DND-41 (cell line): ENCODE measurements around the gene GINS2.

Source experiments
- EZH2 ChIP-seq: IDR thresholded peaks from 3 replicates; pipeline ENCODE4 v1.6.1; 2012; ENCODE audit warnings: borderline replicate concordance, low read depth, mild to moderate bottlenecking, moderate library complexity, low read length, inconsistent platforms; ENCODE audit not compliant: severe bottlenecking
- TF ChIP-seq, protein P1 (sequence below): IDR thresholded peaks from 2 replicates; pipeline ENCODE4 v1.5.1; 2012; ENCODE audit warnings: borderline replicate concordance, low read length, moderate library complexity, mild to moderate bottlenecking; ENCODE audit not compliant: poor library complexity, severe bottlenecking; ENCODE audit errors: extremely low read depth

GRCh38 chr16:85631230-85631629, 57.5 kb downstream of the GINS2 start:
- TF ChIP-seq, protein P1, sequence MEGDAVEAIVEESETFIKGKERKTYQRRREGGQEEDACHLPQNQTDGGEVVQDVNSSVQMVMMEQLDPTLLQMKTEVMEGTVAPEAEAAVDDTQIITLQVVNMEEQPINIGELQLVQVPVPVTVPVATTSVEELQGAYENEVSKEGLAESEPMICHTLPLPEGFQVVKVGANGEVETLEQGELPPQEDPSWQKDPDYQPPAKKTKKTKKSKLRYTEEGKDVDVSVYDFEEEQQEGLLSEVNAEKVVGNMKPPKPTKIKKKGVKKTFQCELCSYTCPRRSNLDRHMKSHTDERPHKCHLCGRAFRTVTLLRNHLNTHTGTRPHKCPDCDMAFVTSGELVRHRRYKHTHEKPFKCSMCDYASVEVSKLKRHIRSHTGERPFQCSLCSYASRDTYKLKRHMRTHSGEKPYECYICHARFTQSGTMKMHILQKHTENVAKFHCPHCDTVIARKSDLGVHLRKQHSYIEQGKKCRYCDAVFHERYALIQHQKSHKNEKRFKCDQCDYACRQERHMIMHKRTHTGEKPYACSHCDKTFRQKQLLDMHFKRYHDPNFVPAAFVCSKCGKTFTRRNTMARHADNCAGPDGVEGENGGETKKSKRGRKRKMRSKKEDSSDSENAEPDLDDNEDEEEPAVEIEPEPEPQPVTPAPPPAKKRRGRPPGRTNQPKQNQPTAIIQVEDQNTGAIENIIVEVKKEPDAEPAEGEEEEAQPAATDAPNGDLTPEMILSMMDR, result no peak
- no peak for TF ChIP-seq EZH2
